Measurements from ENCODE around the gene NUDT1. TPM values are rescaled to one million over a fixed set of nuclear protein-coding genes. Genes with fewer than 3 reads are reported as not detected.

The NUDT1 gene
- total and polyA plus RNA-seq, 2 donors (not counting 3 experiments of a cell fraction or from before 2014, with no cell fraction given) = 23.9 to 25.9 TPM

- POLR2A ChIA-PET = no interaction called here
- no TSS peak for BruUV-seq (replicated peaks)
- Histone ChIP-seq H4K20me1 (replicated peaks; ENCODE audit: control insufficient read depth, extremely low read depth, insufficient read depth, low read length) (no peaks in the 10 kb centered on the region), H3K9me3 (replicated peaks; ENCODE audit: control insufficient read depth, insufficient read depth, low read length) (no peaks in the 10 kb centered on the region), H3K79me2 (ENCODE audit: control insufficient read depth, insufficient read depth, low read length) (peaks cover 2% of the 10 kb centered on the region), H3K9ac (replicated peaks; ENCODE audit: extremely low read depth, insufficient read depth, low read length) (no peak overlapping the region), H3K4me3 (replicated peaks in 1 of 3; ENCODE audit: insufficient read depth in 1 of 3, low read depth in 1 of 3, low read length in 3 of 3) (no peak overlapping the region), H2AFZ (ENCODE audit: low read depth, low read length) (no peak overlapping the region), H3K4me1 (ENCODE audit: control insufficient read depth, extremely low read depth, insufficient read depth, low read length) (no peaks in the 10 kb centered on the region), H3K9me1 (replicated peaks; ENCODE audit: control insufficient read depth, extremely low read depth, insufficient read depth, low read length) (no peaks in the 10 kb centered on the region), H3K4me2 (ENCODE audit: insufficient read depth, low read length) (no peak overlapping the region), H3K36me3 (ENCODE audit: control insufficient read depth in 2 of 2, extremely low read depth in 1 of 2, insufficient read depth in 2 of 2, low read length in 2 of 2) (peaks cover 8 to 35% of the 10 kb centered on the region in 2 experiments), H3K27ac (ENCODE audit: insufficient read depth, low read depth, low read length) (no peak overlapping the region), H3K27me3 (ENCODE audit: control insufficient read depth in 2 of 2, insufficient read depth in 2 of 2, low read length in 2 of 2) (no peaks in the 10 kb centered on the region)
- CTCF ChIA-PET = no interaction called here
- FAIRE-seq = no peak
- no peak for DNase-seq (ENCODE audit: low read depth, low spot score)
- no peak for TF ChIP-seq GATA2 (IDR thresholded peaks at IDR 0.05; ENCODE audit: insufficient read depth, insufficient read length, low read depth, low read length)
- TF ChIP-seq JUN (IDR thresholded peaks at IDR 0.05; ENCODE audit: borderline replicate concordance, insufficient read depth, insufficient read length, low read depth) = no peak
- no peak for TF ChIP-seq EZH2 (IDR thresholded peaks at IDR 0.05; ENCODE audit: borderline replicate concordance, low read depth, low read length, severe bottlenecking)
- no peak for TF ChIP-seq MYC (IDR thresholded peaks at IDR 0.05; ENCODE audit: low read depth, low read length)
- TF ChIP-seq CTCF (IDR thresholded peaks at IDR 0.05; ENCODE audit: extremely low read depth in 1 of 2, insufficient read depth in 1 of 2, low read depth in 1 of 2, low read length in 2 of 2) = no peak
- no peak for TF ChIP-seq FOS (IDR thresholded peaks at IDR 0.05; ENCODE audit: borderline replicate concordance, insufficient read depth, low read length)
- TF ChIP-seq POLR2A (IDR thresholded peaks at IDR 0.05; ENCODE audit: low read depth, low read length) = no peak
- TF ChIP-seq MAX (IDR thresholded peaks at IDR 0.05; ENCODE audit: insufficient read depth, insufficient read length) = no peak
- no peak for TF ChIP-seq POLR2AphosphoS5 (IDR thresholded peaks at IDR 0.05; ENCODE audit: insufficient read depth, low read depth, low read length)
- intact Hi-C loops (cut with micrococcal nuclease) = no loop called here
- dilution Hi-C loops (cut with MboI; ENCODE audit: extremely low pct_ligation_motif_present, low sequenced_read_pairs) = no loop called here
Measured at GRCh38 chr7:2224491-2224928, 17.5 kb upstream of the NUDT1 start.

All from endothelial cell of umbilical vein (primary cell).